Fibroblast of skin of scalp (primary cell): Measurements from ENCODE around the gene PARP14. TPM values are rescaled to one million over a fixed set of nuclear protein-coding genes. Genes with fewer than 3 reads are reported as not detected.
"Not testable (repeated sequence)": the region's sequence is repeated elsewhere in the genome, so short reads cannot be mapped to it uniquely, and the experiment has no call there.

Experiments
- DNase-seq: peaks from one replicate; pipeline ENCODE4 v3.0.0-alpha.2; 2013
- polyA plus RNA-seq, 2 experiments: library from polyadenylated mRNA; unstranded; fragments of 120-200 nt; gene quantifications; one replicate each; pipeline ENCODE4 v1.2.1, GENCODE V29; 2013; ENCODE audit not compliant: insufficient read length in 2 of 2

Gene PARP14
- 10.0 TPM for polyA plus RNA-seq (2013, experiment 1 of 2; ENCODE audit: insufficient read length)
- polyA plus RNA-seq (2013, experiment 2 of 2; ENCODE audit: insufficient read length), result 11.3 TPM

- DNase-seq, result peak; percentile 73
Observed at GRCh38 chr3:122680475-122681283, at the start of gene PARP14. Gene PARP14, plus strand, starts transcription at chr3:122680839. Its CDS starts 45 bp downstream, at chr3:122680884.

- DNase-seq, result peak; percentile 48
Observed at GRCh38 chr3:122635789-122636188, 44.9 kb upstream of the PARP14 start.

GRCh38 chr3:122636697-122637096, 43.9 kb upstream of the PARP14 start:
- DNase-seq, result no peak

- DNase-seq, result no peak
Observed at GRCh38 chr3:122640437-122640999, 40.1 kb upstream of the PARP14 start.

GRCh38 chr3:122642935-122643334, 37.7 kb upstream of the PARP14 start:
- no peak for DNase-seq

- DNase-seq, result no peak
Observed at GRCh38 chr3:122646146-122646988, 34.3 kb upstream of the PARP14 start.

GRCh38 chr3:122651233-122651907, 29.3 kb upstream of the PARP14 start:
- DNase-seq, result not testable (repeated sequence)

GRCh38 chr3:122651962-122652361, 28.7 kb upstream of the PARP14 start:
- not testable (repeated sequence) for DNase-seq

- DNase-seq, result not testable (repeated sequence)
Observed at GRCh38 chr3:122658336-122658735, 22.3 kb upstream of the PARP14 start.

GRCh38 chr3:122660297-122660974, 20.2 kb upstream of the PARP14 start:
- DNase-seq, result no peak

- DNase-seq, result no peak
Observed at GRCh38 chr3:122661633-122662032, 19.0 kb upstream of the PARP14 start.

- DNase-seq, result no peak
Observed at GRCh38 chr3:122662505-122662904, 18.1 kb upstream of the PARP14 start.

GRCh38 chr3:122665226-122665786, 15.3 kb upstream of the PARP14 start:
- DNase-seq, result no peak

GRCh38 chr3:122665881-122666280, 14.8 kb upstream of the PARP14 start:
- no peak for DNase-seq

- DNase-seq, result peak; percentile 55
Observed at GRCh38 chr3:122668930-122669730, 11.5 kb upstream of the PARP14 start.

GRCh38 chr3:122671553-122671952, 9.1 kb upstream of the PARP14 start:
- DNase-seq, result no peak

GRCh38 chr3:122674339-122674738, 6.3 kb upstream of the PARP14 start:
- DNase-seq, result no peak

GRCh38 chr3:122676759-122677158, 3.9 kb upstream of the PARP14 start:
- DNase-seq, result peak; percentile 25

- no peak for DNase-seq
Observed at GRCh38 chr3:122677216-122677615, 3.4 kb upstream of the PARP14 start.

GRCh38 chr3:122678506-122678905, 2.1 kb upstream of the PARP14 start:
- no peak for DNase-seq
